ENCODE results near the gene BST1. TPM values are rescaled to one million over a fixed set of nuclear protein-coding genes. Genes with fewer than 3 reads are reported as not detected.

The BST1 gene
- total RNA-seq, 1 experiment from 2014 or later, result 1.4 TPM

- H3K9me3 Mint-ChIP-seq, result peaks cover 14% of the 10 kb centered on the region; the same call in 1 of the 2 replicates
- ATAC-seq, result no peak
- no peak overlapping the region for H3K27ac Mint-ChIP-seq
These were observed 13.3 kb upstream of the BST1 start for GRCh38 chr4:15689540-15689939.

GRCh38 chr4:15690020-15690809 lies 12.7 kb upstream of the BST1 start:
- Mint-ChIP-seq H3K4me3 (no peak overlapping the region), H3K36me3 (peaks cover 23% of the 10 kb centered on the region), H3K27me3 (ENCODE audit: low read depth) (no peaks in the 10 kb centered on the region), H3K9me3 (peaks cover 14% of the 10 kb centered on the region; the same call in 1 of the 2 replicates), H3K27ac (peak overlapping the region; percentile 69; the same call in 1 of the 2 replicates), H3K4me1 (peaks cover 42% of the 10 kb centered on the region)
- ATAC-seq (peak; percentile 78), DNase-seq (ENCODE audit: low spot score) (no peak)
- CTCF ChIA-PET, result no interaction called here
- POLR2A ChIA-PET, result no interaction called here
- TF ChIP-seq JUN (CRISPR knock-in tag; IDR thresholded peaks at IDR 0.05), result no peak

More at GRCh38 chr4:15689540-15689939, 13.3 kb upstream of the BST1 start:
- no peak for TF ChIP-seq AFF4 (CRISPR knock-in tag; IDR thresholded peaks at IDR 0.05; ENCODE audit: borderline replicate concordance)
- no peak for TF ChIP-seq NR1H2 (CRISPR knock-in tag; IDR thresholded peaks at IDR 0.05)
- no peak for TF ChIP-seq OVOL2 (CRISPR knock-in tag; IDR thresholded peaks at IDR 0.05; ENCODE audit: borderline replicate concordance)
- TF ChIP-seq ZNF121 (CRISPR knock-in tag; IDR thresholded peaks at IDR 0.05), result no peak
- DNase-seq (ENCODE audit: low spot score), result no peak
- CTCF ChIA-PET, result interaction anchor here (0.6 kb wide), 1 partner anchor 39 kb away, joined by 5 read pairs; no protein-coding TSS in a partner anchor
- Mint-ChIP-seq H3K4me3 (no peak overlapping the region), H3K27me3 (ENCODE audit: low read depth) (no peaks in the 10 kb centered on the region), H3K4me1 (peaks cover 45% of the 10 kb centered on the region), H3K36me3 (peaks cover 23% of the 10 kb centered on the region)
- POLR2A ChIA-PET, result no interaction called here

GRCh38 chr4:15691346-15692135 lies 11.3 kb upstream of the BST1 start:
- TF ChIP-seq PRRX2 (CRISPR knock-in tag; IDR thresholded peaks at IDR 0.05) (no peak), ZBTB21 (CRISPR knock-in tag; IDR thresholded peaks at IDR 0.05; ENCODE audit: borderline replicate concordance) (no peak), NR1H2 (CRISPR knock-in tag; IDR thresholded peaks at IDR 0.05) (no peak)
- Mint-ChIP-seq H3K9me3 (peaks cover 14% of the 10 kb centered on the region; the same call in 1 of the 2 replicates), H3K4me3 (no peak overlapping the region), H3K27me3 (ENCODE audit: low read depth) (no peaks in the 10 kb centered on the region), H3K27ac (no peak overlapping the region), H3K36me3 (peaks cover 18% of the 10 kb centered on the region), H3K4me1 (peaks cover 42% of the 10 kb centered on the region)
- CTCF ChIA-PET, result no interaction called here
- POLR2A ChIA-PET, result interaction anchor here (1.1 kb wide), 1 partner anchor 10 kb away, joined by 6 read pairs; the partner anchor contains the start of gene FAM200B
- no peak for DNase-seq (ENCODE audit: low spot score)
- ATAC-seq, result no peak

- Mint-ChIP-seq H3K36me3 (peaks cover 8% of the 10 kb centered on the region), H3K4me3 (no peak overlapping the region), H3K4me1 (peaks cover 42% of the 10 kb centered on the region), H3K27ac (no peak overlapping the region), H3K27me3 (ENCODE audit: low read depth) (no peaks in the 10 kb centered on the region), H3K9me3 (peaks cover 20% of the 10 kb centered on the region; the same call in 1 of the 2 replicates)
- ATAC-seq (no peak), DNase-seq (ENCODE audit: low spot score) (no peak)
- ChIA-PET POLR2A (no interaction called here), CTCF (no interaction called here)
- TF ChIP-seq ZSCAN18 (CRISPR knock-in tag; IDR thresholded peaks at IDR 0.05), result no peak
- TF ChIP-seq JAZF1 (CRISPR knock-in tag; IDR thresholded peaks at IDR 0.05), result no peak
- TF ChIP-seq HMGA2 (CRISPR knock-in tag; IDR thresholded peaks at IDR 0.05), result no peak
- no peak for TF ChIP-seq ATF3 (CRISPR knock-in tag; conservative IDR thresholded peaks at IDR 0.05)
- no peak for TF ChIP-seq GRHL2 (CRISPR knock-in tag; IDR thresholded peaks at IDR 0.05; ENCODE audit: insufficient replicate concordance, severe bottlenecking)
- no peak for TF ChIP-seq TEAD1 (CRISPR knock-in tag; IDR thresholded peaks at IDR 0.05)
- TF ChIP-seq ARID4B (CRISPR knock-in tag; IDR thresholded peaks at IDR 0.05; ENCODE audit: borderline replicate concordance), result no peak
These were observed 10.3 kb upstream of the BST1 start for GRCh38 chr4:15692602-15693001.

All from WTC11 (cell line).